CD4-positive, alpha-beta T cell treated with Interleukin-12 subunit alpha and Interleukin-12 subunit beta, for 1 hour (primary cell): Measurements from ENCODE around the gene GLIS2.

Source experiments
- DNase-seq: peaks from one replicate; pipeline ENCODE4 v3.0.0-alpha.2; 2020

The GLIS2 gene

GRCh38 chr16:4298761-4299522 is 16.9 kb upstream of the GLIS2 start:
- DNase-seq = no peak

GRCh38 chr16:4301177-4301576 is 14.7 kb upstream of the GLIS2 start:
- no peak for DNase-seq

DNA sequence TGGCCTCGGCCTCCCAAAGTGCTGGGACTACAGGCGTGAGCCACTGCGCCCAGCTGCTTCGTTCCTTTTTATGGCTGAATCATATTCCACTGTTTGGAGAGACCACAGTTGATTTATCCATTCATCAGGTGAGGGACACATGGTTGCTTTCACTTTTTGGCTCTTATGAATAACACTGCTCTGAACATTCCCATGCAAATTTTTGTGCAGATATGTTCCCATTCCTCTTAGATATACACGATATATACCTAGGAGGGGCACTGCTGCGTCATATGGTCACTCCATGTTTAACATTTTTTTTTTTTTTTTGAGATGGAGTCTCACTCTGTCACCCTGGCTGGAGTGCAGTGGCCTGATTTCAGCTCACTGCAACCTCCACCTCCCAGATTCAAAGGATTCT is 13.9 kb upstream of the GLIS2 start:
- no peak for DNase-seq

DNA sequence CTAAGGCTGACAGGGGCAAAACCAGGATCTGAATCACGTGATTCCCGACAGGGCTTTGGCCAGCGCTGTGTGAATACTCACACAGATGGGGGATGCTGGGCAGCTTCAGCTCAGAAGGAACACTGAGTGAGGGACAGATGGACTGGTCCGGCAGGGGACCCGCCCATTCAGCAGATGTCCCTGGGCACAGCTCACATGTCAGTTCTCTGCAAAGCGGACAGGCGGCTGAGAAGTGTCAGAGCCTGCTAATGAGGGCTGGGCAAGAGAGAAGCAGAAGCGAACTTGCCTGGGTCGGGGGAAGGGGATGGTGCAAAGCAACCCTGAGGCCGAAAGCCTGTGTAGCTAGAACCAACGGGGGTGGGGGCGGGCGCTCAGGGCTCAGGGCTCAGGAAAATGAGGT is 11.9 kb upstream of the GLIS2 start:
- DNase-seq = no peak

DNA sequence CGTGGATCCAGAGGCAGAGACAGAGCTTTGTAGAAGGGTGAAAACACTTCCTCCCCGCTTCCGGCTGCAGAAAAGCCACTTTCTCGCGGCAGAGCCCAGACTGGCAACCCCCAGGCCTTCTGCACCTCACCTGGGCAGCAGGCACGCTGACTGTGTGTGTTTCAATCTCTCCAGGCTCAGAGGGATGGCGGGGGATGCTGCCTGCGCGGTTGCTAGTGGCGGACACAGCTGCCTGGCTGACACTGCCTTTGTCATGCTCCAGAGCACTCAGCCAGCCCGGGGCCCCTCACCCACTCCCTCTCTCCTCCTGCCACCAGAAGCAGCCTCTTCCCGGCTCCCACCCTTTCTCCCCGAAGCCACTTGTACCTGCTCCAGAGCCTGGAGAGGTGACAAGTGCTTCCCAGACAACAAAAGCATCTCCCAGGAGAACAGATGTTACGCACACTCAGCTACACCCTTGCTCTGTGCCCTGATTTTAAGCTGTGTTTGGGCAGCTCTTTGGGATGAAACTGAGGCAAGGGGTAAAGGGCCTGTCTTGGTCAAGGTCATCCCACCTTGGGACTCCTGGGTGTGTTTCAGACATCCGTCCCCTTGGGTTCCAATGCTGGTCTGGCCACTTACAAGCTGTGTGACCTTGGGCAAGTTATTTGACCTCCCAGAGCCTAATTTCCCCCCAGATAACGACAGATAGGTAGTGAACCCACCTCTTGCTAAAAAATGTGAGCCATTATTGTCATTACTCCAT is 9.2 kb upstream of the GLIS2 start:
- DNase-seq = peak; percentile 70

- DNase-seq = peak; percentile 99
These were observed 8.4 kb upstream of the GLIS2 start for GRCh38 chr16:4307215-4308037.

- no peak for DNase-seq
These were observed 6.6 kb upstream of the GLIS2 start for GRCh38 chr16:4309102-4309832.

DNA sequence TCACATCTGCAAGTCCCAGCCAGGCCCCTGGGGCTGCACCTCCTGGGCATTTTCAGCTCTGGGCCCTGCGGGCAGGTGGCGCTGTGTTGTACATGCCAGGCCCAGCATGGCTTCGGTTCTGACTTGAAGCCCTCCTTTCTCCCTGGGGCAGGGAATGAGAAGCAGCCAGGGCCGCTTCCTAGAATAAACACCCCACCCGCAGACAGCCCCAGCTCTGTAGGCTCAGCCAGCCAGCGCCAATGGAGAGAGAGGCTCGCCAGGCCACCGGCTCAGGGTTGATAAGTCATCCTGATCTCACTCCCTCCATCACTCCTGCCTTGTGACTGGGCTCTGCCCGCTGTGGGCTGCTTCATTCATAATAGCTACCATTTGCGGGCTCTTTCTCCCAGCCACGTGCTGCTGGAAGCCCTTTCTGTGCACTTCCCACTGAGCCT is 6.0 kb upstream of the GLIS2 start:
- DNase-seq = peak; percentile 65

GRCh38 chr16:4313563-4314531 is 2.0 kb upstream of the GLIS2 start:
- DNase-seq = no peak

GRCh38 chr16:4314532-4315185 is 1.2 kb upstream of the GLIS2 start:
- peak; percentile 28 for DNase-seq

- no peak for DNase-seq
These were observed 419 bp downstream of the GLIS2 start for GRCh38 chr16:4316108-4316863.

GRCh38 chr16:4316864-4317531 is 1.1 kb downstream of the GLIS2 start:
- DNase-seq = no peak

DNA sequence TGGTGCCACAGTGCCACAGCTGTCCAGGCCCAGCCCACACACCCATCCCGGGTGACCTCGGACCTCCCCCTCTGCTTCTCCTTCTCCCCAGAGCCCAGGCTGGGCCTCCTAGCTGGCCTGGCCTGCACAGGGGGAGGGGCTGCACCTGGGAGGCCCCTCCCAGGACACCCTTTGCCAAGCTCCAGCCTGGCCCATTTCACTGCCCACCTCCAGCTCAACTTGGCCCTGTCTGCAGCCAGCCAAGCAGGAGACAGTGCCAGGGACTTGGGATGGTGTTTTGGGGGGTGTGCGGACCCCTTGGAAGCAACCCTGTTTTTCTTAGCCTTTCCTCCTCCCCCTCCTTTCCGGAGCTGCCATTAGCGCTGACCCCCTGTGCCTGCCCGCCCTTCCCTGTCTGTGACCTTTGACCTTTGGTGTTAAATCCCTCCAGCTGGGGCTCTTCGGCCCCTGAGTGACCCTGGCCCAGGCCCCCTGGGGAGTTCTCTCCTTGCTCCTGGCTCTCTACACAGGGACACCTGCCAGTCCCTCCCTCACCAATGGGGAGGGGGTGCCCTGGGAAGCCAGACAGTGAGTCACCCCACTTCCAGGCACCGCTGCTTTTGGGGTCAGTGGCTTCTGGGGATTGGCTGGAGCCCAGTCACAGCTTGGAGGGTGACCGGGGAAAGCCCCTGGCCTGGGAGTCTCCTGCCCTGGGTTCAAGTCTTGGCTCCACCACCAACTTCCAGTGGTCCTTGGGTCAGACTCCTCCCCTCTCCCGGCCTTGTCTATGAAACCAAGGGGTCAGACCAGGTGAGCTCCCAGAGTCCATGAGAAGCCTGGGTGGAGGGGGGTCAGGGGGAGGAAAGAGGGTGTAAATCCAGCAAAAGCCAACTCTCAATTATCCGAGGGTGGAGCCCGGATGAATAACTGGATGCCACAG is 1.9 kb downstream of the GLIS2 start:
- DNase-seq = no peak

DNA sequence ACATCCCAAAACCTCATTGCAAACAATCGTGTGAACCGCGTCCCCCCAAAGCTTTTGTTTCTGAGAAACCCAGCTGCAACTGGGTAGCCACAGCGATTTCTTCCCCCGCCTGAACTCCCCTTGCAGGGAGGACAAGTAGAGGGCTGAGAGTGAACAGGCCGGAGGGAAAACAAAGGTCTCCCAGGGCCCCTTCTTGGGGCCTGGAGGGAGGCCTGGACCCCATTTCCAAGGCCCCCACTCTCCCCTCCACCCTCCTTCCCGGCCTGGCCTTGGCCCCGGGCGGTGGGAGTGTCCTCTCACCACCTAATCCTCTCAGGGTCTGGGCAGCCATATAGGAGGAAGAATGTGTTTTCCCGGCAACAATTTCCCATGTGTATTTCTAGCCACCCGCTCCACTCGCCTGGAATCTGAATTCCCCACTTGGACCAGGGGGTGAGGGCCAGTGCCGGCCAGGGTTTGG is 2.6 kb downstream of the GLIS2 start:
- DNase-seq = no peak

- no peak for DNase-seq
These were observed 3.1 kb downstream of the GLIS2 start for GRCh38 chr16:4318967-4319366.

DNA sequence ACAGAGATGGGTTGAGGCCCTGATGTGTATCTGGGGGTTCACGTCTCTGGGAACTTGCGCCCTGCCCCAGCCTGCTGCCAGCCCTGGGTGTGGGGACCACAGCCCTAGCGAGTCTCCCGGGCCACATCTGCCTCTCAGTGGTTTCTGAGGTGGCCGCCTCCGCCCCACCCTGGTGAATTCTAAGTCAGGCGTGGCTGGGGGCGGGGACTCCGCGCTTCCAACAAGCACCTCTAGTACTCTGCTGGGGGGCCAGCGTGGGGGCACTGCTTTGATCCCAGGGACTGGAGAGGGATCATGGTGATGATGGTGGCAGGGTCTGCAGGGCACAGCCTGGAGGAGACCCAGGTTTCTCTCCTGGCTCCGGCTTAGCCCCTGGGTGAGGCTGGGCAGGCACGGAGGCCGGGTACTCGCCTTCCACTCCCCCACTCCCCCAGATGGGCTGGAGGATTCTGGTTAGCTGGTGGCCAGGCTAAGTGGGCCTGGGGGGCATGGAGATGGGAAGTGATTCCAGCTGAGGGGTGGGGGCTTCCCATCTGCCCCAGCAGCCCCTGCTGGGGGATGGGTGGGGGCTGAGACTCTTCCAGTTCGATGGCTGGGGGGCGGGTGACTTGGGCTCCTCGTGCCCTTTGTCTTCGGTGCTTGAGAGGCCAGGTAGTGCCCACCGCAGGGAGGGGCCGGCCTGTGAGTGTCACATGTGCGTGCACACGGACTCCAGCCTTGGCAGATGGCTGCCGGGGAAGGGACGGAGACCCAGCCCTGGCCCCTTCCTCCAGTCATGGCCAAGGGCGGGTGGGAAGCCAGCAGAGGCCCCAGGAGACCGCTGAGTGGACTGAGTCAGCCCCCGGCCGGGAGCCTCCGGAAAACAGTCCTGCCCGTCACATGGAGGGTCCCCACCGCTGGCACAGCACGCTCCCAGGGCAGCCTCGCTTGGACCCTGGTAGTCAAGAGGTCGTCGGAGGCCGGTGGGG is 3.9 kb downstream of the GLIS2 start:
- peak; percentile 71 for DNase-seq

- no peak for DNase-seq
These were observed 4.8 kb downstream of the GLIS2 start for GRCh38 chr16:4320571-4321137.
